ENCODE results near the gene MTFP1.

GRCh38 chr22:30404307-30404706 is 21.3 kb upstream of the MTFP1 start:
- TF ChIP-seq POLR2A (IDR thresholded peaks at IDR 0.05; ENCODE audit: low read length) (no peak), GATA1 (IDR thresholded peaks at IDR 0.05; ENCODE audit: low read depth, low read length) (no peak)

Data from erythroblast (primary cell).